K562 (cell line): ENCODE data around the gene ZNF780B. TPM values are rescaled to one million over a fixed set of nuclear protein-coding genes. Genes with fewer than 3 reads are reported as not detected.

ENCODE experiments used
- ATAC-seq: fragments of 200-7000 bp; cut with Tn5 transposase; 3 replicates; pipeline ENCODE4 v1.9.1; 2020; ENCODE audit warnings: moderate library complexity
- BruUV-seq: library from RNA; stranded (reverse); fragments of 400-500 nt; replicated peaks from 2 replicates; lab custom pipeline; 2021; lab: Mats Ljungman, UMichigan
- CTCF ChIA-PET: fragments of 300-600 bp; formaldehyde crosslinking; extraction: SDS; loops from one replicate; lab custom pipeline; 2021; ENCODE audit warnings: low intra/inter-chr PET ratio; lab: Yijun Ruan, JAX
- POLR2A ChIA-PET: fragments of 300-600, 350-650 bp; sonication (Branson Sonifier 250); formaldehyde crosslinking; extraction: SDS; loops from one replicate; lab custom pipeline; 2021; ENCODE audit warnings: antibody characterized with exemption, inconsistent platforms; lab: Yijun Ruan, JAX
- DNase-seq, 4 experiments: peaks; one replicate each; pipeline versions ENCODE4 v3.0.0 to v3.0.0-alpha.2; 2011 to 2018; ENCODE audit warnings: low spot score in 3 of 4, mixed read lengths in 3 of 4; ENCODE audit errors: extremely low read depth in 1 of 4
- FAIRE-seq: peaks from 2 replicates; lab custom pipeline; 2011; peaks lifted over from hg19 to GRCh38; lab: Jason Lieb, UNC
- H2AFZ ChIP-seq: 2 replicates; pipeline ENCODE4 v1.6.0; 2011; ENCODE audit warnings: low read depth, low read length, control low read depth, inconsistent platforms
- H3K27ac ChIP-seq: fragments of 200-600 bp; 3 replicates; pipeline ENCODE4 v1.8.0; 2011; ENCODE audit warnings: low read depth, mild to moderate bottlenecking, control low read depth, inconsistent platforms, low read length, moderate library complexity, mixed read lengths; ENCODE audit errors: extremely low read depth
- H3K27me3 ChIP-seq, 2 experiments: fragments of 300-600 bp in 1 of 2; 2 replicates in 1 of 2; 3 replicates in 1 of 2; pipeline versions ENCODE4 v1.6.0 to v1.8.0; 2011; ENCODE audit warnings: inconsistent platforms in 2 of 2, low read length in 2 of 2, mild to moderate bottlenecking in 1 of 2, mixed read lengths in 1 of 2, moderate library complexity in 1 of 2; ENCODE audit not compliant: control insufficient read depth in 2 of 2, insufficient read depth in 2 of 2
- H3K36me3 ChIP-seq: fragments of 300-600 bp; 3 replicates; pipeline ENCODE4 v1.8.0; 2011; ENCODE audit warnings: mild to moderate bottlenecking, low read length, inconsistent platforms; ENCODE audit not compliant: control insufficient read depth, insufficient read depth
- H3K4me1 ChIP-seq, 2 experiments: fragments of 200-600 bp in 1 of 2; replicated peaks in 1 of 2; 2 replicates in 1 of 2; 3 replicates in 1 of 2; pipeline versions ENCODE4 v1.5.1 to v1.8.0; 2011; ENCODE audit warnings: inconsistent platforms in 2 of 2, low read length in 2 of 2, mild to moderate bottlenecking in 1 of 2, mixed read lengths in 1 of 2, moderate library complexity in 1 of 2; ENCODE audit not compliant: control insufficient read depth in 2 of 2, insufficient read depth in 2 of 2
- H3K4me2 ChIP-seq: 2 replicates; pipeline ENCODE4 v1.6.1; 2011; ENCODE audit warnings: low read length, control low read depth, inconsistent platforms, mixed read lengths; ENCODE audit not compliant: insufficient read depth
- H3K4me3 ChIP-seq: fragments of 200-600 bp; sonication (generic), shearing (Covaris generic); 2 replicates; pipeline ENCODE4 v1.5.1; 2016; ENCODE audit warnings: control low read depth, inconsistent platforms
- H3K79me2 ChIP-seq: fragments of 200-600 bp; 3 replicates; pipeline ENCODE4 v1.8.0; 2011; ENCODE audit warnings: low read length, inconsistent platforms; ENCODE audit not compliant: control insufficient read depth, insufficient read depth
- H3K9ac ChIP-seq, 2 experiments: 2 replicates each; pipeline versions ENCODE4 v1.6.0 to v1.6.1; 2011; ENCODE audit warnings: low read depth in 2 of 2, low read length in 2 of 2, control low read depth in 1 of 2, inconsistent platforms in 1 of 2, mild to moderate bottlenecking in 1 of 2, mixed read lengths in 1 of 2; ENCODE audit not compliant: insufficient read depth in 1 of 2
- H3K9me1 ChIP-seq: one replicate; pipeline ENCODE4 v1.6.0; 2011; ENCODE audit warnings: inconsistent platforms, mild to moderate bottlenecking, low read length, moderate library complexity; ENCODE audit not compliant: control insufficient read depth, insufficient read depth
- H3K9me3 ChIP-seq: replicated peaks from 2 replicates; pipeline ENCODE4 v1.5.1; 2011; ENCODE audit warnings: low read depth, low read length, inconsistent platforms; ENCODE audit not compliant: control insufficient read depth, insufficient read depth
- H4K20me1 ChIP-seq: replicated peaks from 2 replicates; pipeline ENCODE4 v1.6.1; 2011; ENCODE audit warnings: low read length, inconsistent platforms, mixed read lengths; ENCODE audit not compliant: control insufficient read depth, insufficient read depth
- RBM34 ChIP-seq: fragments of 200-400 bp; formaldehyde crosslinking; IDR thresholded peaks from 2 replicates; pipeline ENCODE4 v1.6.1; 2018; ENCODE audit warnings: low read length, borderline replicate concordance; ENCODE audit not compliant: insufficient read depth
- WHSC1 ChIP-seq: IDR thresholded peaks from one replicate; pipeline ENCODE4 v1.6.1; 2012; ENCODE audit warnings: low read length, control low read depth, inconsistent platforms
- ZC3H11A ChIP-seq: IDR thresholded peaks from 2 replicates; pipeline ENCODE4 v1.6.1; 2012; ENCODE audit warnings: low read depth, low read length, improper control_type of control experiment
- ZNF764 ChIP-seq: fragments of 250-450 bp; sonication (Bioruptor Pico); IDR thresholded peaks from 2 replicates; pipeline ENCODE4 v1.4.0; 2020; ENCODE audit warnings: low read depth, mild to moderate bottlenecking, moderate library complexity
- WGBS: fragments of 100-300 bp; shearing (Covaris generic); methylation state at CpG from one replicate; pipeline ENCODE4 v1.1.6; 2016; ENCODE audit warnings: low coverage, mixed read lengths; ENCODE audit not compliant: insufficient coverage; ENCODE audit errors: missing lambda C conversion rate; 5-methylcytosine and 5-hydroxymethylcytosine counted together
- in situ Hi-C: fragments of 300-500 bp; cut with MboI; formaldehyde crosslinking; loops from 4 replicates; pipeline ENCODE4 v1.15.0; 2018; ENCODE audit warnings: inconsistent platforms, mixed read lengths
- intact Hi-C: fragments of 100-400 bp; cut with micrococcal nuclease; formaldehyde crosslinking; loops from 2 replicates; pipeline ENCODE4 v1.14.2; 2022
- polyA plus RNA-seq, 8 experiments: library from polyadenylated mRNA; depleted of rRNA in 4 of 8; stranded (reverse) in 5 of 8; unstranded in 3 of 8; fragments of >200 nt; fragmentation: Nextera tagmentation in 2 of 8; fragmentation: Illumina TruSeq in 1 of 8; extraction: Ambion mirVana in 2 of 8; extraction: Trizol in 1 of 8; gene quantifications; 2 replicates each; pipeline versions ENCODE4 v1.2.1 to v1.2.3, GENCODE V29; 2011 to 2014; ENCODE audit warnings: inconsistent platforms in 1 of 8, missing spikeins in 1 of 8
- total RNA-seq, 7 experiments: library from RNA; depleted of rRNA in 6 of 7; stranded (reverse); fragments of >200 nt in 6 of 7; fragmentation: Illumina TruSeq in 2 of 7; extraction: Trizol in 2 of 7; gene quantifications; 2 replicates each; pipeline versions ENCODE4 v1.2.1 to v1.2.3, GENCODE V29; 2011 to 2021; ENCODE audit warnings: low replicate concordance in 1 of 7
- TF ChIP-seq, protein P1 (sequence below): IDR thresholded peaks from 3 replicates; pipeline ENCODE4 v1.6.1; 2011; ENCODE audit warnings: borderline replicate concordance, mild to moderate bottlenecking; ENCODE audit not compliant: insufficient read length, insufficient read depth

ZNF780B gene
- total and polyA plus RNA-seq, 9 of the 15 experiments (the other 6 are each of a cell fraction or from before 2014, with no cell fraction given): 3.9 to 18.4 (median 8.8) TPM

GRCh38 chr19:40084948-40085347 is 28.9 kb upstream of the ZNF780B start (continued):
- TF ChIP-seq, protein P1, sequence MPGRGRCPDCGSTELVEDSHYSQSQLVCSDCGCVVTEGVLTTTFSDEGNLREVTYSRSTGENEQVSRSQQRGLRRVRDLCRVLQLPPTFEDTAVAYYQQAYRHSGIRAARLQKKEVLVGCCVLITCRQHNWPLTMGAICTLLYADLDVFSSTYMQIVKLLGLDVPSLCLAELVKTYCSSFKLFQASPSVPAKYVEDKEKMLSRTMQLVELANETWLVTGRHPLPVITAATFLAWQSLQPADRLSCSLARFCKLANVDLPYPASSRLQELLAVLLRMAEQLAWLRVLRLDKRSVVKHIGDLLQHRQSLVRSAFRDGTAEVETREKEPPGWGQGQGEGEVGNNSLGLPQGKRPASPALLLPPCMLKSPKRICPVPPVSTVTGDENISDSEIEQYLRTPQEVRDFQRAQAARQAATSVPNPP: no peak
- no peak for TF ChIP-seq RBM34

- TF ChIP-seq WHSC1 (no peak), ZNF764 (CRISPR knock-in tag) (no peak), ZC3H11A (no peak)
- no peak overlapping the region for H2AFZ ChIP-seq
- H3K4me2 ChIP-seq: no peak overlapping the region
- ATAC-seq (no peak), FAIRE-seq (peak; percentile 56), DNase-seq (no peak)
- 0 out of 3 replicates have a peak, but pooled peaks cover 3% of the 10 kb centered on the region for H3K79me2 ChIP-seq
- H3K9ac ChIP-seq: no peak overlapping the region
- no peaks in the 10 kb centered on the region for H4K20me1 ChIP-seq
- H3K36me3 ChIP-seq: peaks cover 64% of the 10 kb centered on the region
- no peaks in the 10 kb centered on the region for H3K4me1 ChIP-seq
- H3K27me3 ChIP-seq: no peaks in the 10 kb centered on the region
- H3K9me3 ChIP-seq: peaks cover 10% of the 10 kb centered on the region
- H3K9me1 ChIP-seq: no peaks in the 10 kb centered on the region
- CTCF ChIA-PET: no interaction called here
- H3K27ac ChIP-seq: no peak overlapping the region
- H3K4me3 ChIP-seq: no peak overlapping the region
- POLR2A ChIA-PET: no interaction called here
- BruUV-seq: no TSS peak
- intact Hi-C loops (no loop called here), in situ Hi-C loops (no loop called here)
- 100% methylated on average over 1 of the region's 1 CpG for WGBS
These were observed 25.4 kb upstream of the ZNF780B start for GRCh38 chr19:40081411-40081810.
